Activated T-helper 17 cell treated with anti-CD3 and anti-CD28 coated beads, Interleukin-2, amount 50 U/mL, for 72 hours (primary cell): ENCODE measurements around the gene MIER2. TPM values are rescaled to one million over a fixed set of nuclear protein-coding genes. Genes with fewer than 3 reads are reported as not detected.

Experiments
- ATAC-seq: fragments of 150-1000 bp; cut with Tn5 transposase; replicated peaks from 2 replicates; pipeline ENCODE4 v1.10.0; 2021; ENCODE audit warnings: mild to moderate bottlenecking, moderate library complexity
- H3K27ac Mint-ChIP-seq: one replicate; pipeline ENCODE4 v1.8.0; 2022; ENCODE audit warnings: mixed read lengths
- H3K27me3 Mint-ChIP-seq: one replicate; pipeline ENCODE4 v1.8.0; 2022; ENCODE audit warnings: mixed read lengths
- H3K36me3 Mint-ChIP-seq: one replicate; pipeline ENCODE4 v1.8.0; 2022; ENCODE audit warnings: low read depth, mild to moderate bottlenecking, mixed read lengths
- H3K4me1 Mint-ChIP-seq: one replicate; pipeline ENCODE4 v1.8.0; 2022; ENCODE audit warnings: mixed read lengths
- H3K4me3 Mint-ChIP-seq: one replicate; pipeline ENCODE4 v1.8.0; 2022; ENCODE audit warnings: mild to moderate bottlenecking, mixed read lengths
- H3K9me3 Mint-ChIP-seq: one replicate; pipeline ENCODE4 v1.8.0; 2022; ENCODE audit warnings: mixed read lengths
- total RNA-seq, 2 donors: library from RNA; stranded (reverse); gene quantifications; one replicate each; pipeline ENCODE4 v1.2.3, GENCODE V29; 2022

The MIER2 gene
- total RNA-seq, 2 donors from 2014 or later: 23.2 TPM

DNA sequence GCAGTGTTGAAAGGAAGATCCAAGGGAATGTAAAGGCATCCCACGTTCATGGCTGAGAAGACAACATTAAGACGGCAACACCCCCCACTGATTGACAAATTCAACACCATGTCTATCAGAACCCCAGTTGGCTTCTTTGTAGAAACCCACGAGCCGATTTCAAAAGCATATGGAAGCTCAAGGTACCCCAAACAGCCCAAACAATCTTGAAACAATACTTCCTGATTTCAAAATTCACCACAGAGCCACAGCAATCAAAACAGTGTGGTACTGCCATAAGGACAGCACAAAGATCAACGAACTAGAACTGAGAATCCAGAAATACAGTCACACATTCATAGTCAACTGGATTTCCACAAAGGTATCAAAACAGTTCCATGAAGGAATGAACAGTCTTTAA lies 6.2 kb downstream of the MIER2 start:
- Mint-ChIP-seq H3K9me3 (no peaks in the 10 kb centered on the region), H3K4me3 (no peak overlapping the region), H3K36me3 (peaks cover 49% of the 10 kb centered on the region), H3K4me1 (peaks cover 20% of the 10 kb centered on the region), H3K27ac (no peak overlapping the region), H3K27me3 (no peaks in the 10 kb centered on the region)
- ATAC-seq: no peak

DNA sequence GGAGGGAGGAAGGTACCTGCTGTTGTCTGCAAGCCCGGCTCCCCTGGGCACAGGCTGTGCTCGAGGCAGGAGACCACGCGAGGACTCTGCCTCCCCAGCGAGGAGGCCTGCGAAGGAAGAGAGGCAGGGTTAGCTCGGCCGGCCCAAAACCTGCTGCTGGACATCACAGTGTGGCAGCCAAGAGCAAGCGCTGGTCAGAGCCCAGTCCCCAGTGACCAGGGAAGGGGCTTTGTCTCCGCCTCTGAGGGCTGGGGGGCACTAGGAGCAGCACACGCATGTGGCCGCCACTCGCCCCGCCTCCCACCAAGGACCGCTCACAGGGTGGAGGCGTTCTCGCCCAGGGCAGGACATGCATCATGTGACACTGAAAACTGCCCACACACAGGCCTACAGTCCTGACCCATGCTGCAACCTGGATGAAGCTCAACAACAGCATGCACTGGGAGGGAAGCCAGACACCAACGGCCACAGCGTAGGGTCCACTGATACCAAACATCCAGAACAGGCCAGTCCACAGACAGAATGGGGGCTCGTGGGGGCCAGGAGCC lies 8.5 kb downstream of the MIER2 start:
- H3K27ac Mint-ChIP-seq: no peak overlapping the region
- H3K9me3 Mint-ChIP-seq: no peaks in the 10 kb centered on the region
- no peaks in the 10 kb centered on the region for H3K27me3 Mint-ChIP-seq
- H3K36me3 Mint-ChIP-seq: peaks cover 55% of the 10 kb centered on the region
- no peak for ATAC-seq
- H3K4me1 Mint-ChIP-seq: peaks cover 19% of the 10 kb centered on the region
- no peak overlapping the region for H3K4me3 Mint-ChIP-seq

- Mint-ChIP-seq H3K4me1 (peaks cover 19% of the 10 kb centered on the region), H3K4me3 (no peak overlapping the region), H3K9me3 (no peaks in the 10 kb centered on the region), H3K27me3 (no peaks in the 10 kb centered on the region), H3K27ac (no peak overlapping the region), H3K36me3 (peaks cover 59% of the 10 kb centered on the region)
- ATAC-seq: no peak
Measured at GRCh38 chr19:335486-336066, 9.0 kb downstream of the MIER2 start.

- no peaks in the 10 kb centered on the region for H3K27me3 Mint-ChIP-seq
- peaks cover 14% of the 10 kb centered on the region for H3K4me1 Mint-ChIP-seq
- no peak overlapping the region for H3K4me3 Mint-ChIP-seq
- H3K36me3 Mint-ChIP-seq: peaks cover 60% of the 10 kb centered on the region
- no peak for ATAC-seq
- no peaks in the 10 kb centered on the region for H3K9me3 Mint-ChIP-seq
- H3K27ac Mint-ChIP-seq: no peak overlapping the region
Measured at GRCh38 chr19:335072-335471, 9.5 kb downstream of the MIER2 start.

DNA sequence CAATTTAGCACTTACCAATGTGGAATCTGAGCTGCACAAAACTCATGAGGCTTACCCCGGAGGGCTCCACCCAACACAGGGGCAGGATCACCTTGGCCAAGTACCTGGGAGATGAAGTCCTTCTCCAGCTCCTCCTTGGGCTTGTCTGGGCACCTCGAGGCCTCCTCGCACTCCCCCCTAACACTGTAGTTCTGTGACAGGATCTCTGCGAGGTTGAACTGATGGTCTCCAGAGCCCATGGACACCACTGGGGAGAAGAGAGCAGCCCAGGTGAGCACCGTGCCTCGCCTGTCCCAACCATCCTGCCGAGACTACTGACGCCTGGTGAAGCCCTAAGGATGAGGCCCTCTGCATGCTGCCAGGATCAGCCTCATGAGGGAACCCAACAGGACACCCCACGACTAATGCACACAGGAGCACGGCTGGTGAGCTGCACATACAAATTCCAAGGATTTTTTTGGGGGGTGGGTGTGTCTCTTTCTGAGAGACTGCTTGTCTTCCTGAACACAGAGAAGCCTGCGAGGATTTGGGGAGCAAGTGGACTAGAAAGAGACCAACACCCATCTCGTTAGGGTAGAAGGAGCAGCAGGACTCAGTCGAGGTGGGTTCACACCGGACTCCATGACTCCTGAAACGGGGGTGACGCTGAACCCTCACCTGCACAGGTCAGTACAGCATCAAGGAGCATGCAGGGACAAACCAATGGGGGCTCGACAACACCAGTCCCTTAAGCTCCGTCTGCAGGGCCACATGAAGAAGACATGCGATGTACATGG lies 10.1 kb downstream of the MIER2 start:
- Mint-ChIP-seq H3K4me1 (peaks cover 10% of the 10 kb centered on the region), H3K27me3 (no peaks in the 10 kb centered on the region), H3K4me3 (no peak overlapping the region), H3K36me3 (peaks cover 61% of the 10 kb centered on the region), H3K27ac (no peak overlapping the region), H3K9me3 (no peaks in the 10 kb centered on the region)
- ATAC-seq: no peak

- no peaks in the 10 kb centered on the region for H3K27me3 Mint-ChIP-seq
- H3K27ac Mint-ChIP-seq: no peak overlapping the region
- H3K4me1 Mint-ChIP-seq: no peaks in the 10 kb centered on the region
- H3K4me3 Mint-ChIP-seq: no peak overlapping the region
- peaks cover 76% of the 10 kb centered on the region for H3K36me3 Mint-ChIP-seq
- no peaks in the 10 kb centered on the region for H3K9me3 Mint-ChIP-seq
- ATAC-seq: no peak
Measured at GRCh38 chr19:330503-330902, 14.1 kb downstream of the MIER2 start.

DNA sequence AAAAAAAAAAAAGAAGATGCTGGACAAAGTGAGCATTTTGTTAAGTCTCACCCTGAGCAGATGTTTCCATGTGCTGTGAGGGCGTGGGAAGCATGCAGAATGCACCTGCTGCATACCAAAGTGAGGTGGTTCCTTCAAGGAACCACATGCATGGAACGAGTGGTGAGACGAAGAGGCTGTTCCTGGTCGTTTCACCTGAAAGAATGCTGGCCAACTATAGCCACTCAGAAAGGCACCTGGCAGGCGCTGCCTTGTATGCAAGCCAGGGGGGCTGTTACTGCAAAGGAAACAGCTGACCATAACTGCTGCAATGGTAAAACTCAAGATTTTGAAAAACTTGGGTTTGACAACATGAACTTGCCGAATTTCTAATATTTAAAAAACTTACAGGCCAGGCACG lies 14.7 kb downstream of the MIER2 start:
- H3K36me3 Mint-ChIP-seq: peaks cover 74% of the 10 kb centered on the region
- no peak overlapping the region for H3K4me3 Mint-ChIP-seq
- no peak overlapping the region for H3K27ac Mint-ChIP-seq
- no peak for ATAC-seq
- H3K4me1 Mint-ChIP-seq: no peaks in the 10 kb centered on the region
- H3K27me3 Mint-ChIP-seq: no peaks in the 10 kb centered on the region
- no peaks in the 10 kb centered on the region for H3K9me3 Mint-ChIP-seq

- Mint-ChIP-seq H3K9me3 (no peaks in the 10 kb centered on the region), H3K4me3 (no peak overlapping the region), H3K27ac (no peak overlapping the region), H3K4me1 (no peaks in the 10 kb centered on the region), H3K36me3 (peaks cover 61% of the 10 kb centered on the region), H3K27me3 (no peaks in the 10 kb centered on the region)
- ATAC-seq: no peak
Measured at GRCh38 chr19:328025-328505, 16.5 kb downstream of the MIER2 start.

- Mint-ChIP-seq H3K4me3 (no peak overlapping the region), H3K4me1 (no peaks in the 10 kb centered on the region), H3K9me3 (no peaks in the 10 kb centered on the region), H3K27ac (no peak overlapping the region), H3K27me3 (no peaks in the 10 kb centered on the region), H3K36me3 (peaks cover 61% of the 10 kb centered on the region)
- no peak for ATAC-seq
Measured at GRCh38 chr19:327291-328024, 17.1 kb downstream of the MIER2 start.

DNA sequence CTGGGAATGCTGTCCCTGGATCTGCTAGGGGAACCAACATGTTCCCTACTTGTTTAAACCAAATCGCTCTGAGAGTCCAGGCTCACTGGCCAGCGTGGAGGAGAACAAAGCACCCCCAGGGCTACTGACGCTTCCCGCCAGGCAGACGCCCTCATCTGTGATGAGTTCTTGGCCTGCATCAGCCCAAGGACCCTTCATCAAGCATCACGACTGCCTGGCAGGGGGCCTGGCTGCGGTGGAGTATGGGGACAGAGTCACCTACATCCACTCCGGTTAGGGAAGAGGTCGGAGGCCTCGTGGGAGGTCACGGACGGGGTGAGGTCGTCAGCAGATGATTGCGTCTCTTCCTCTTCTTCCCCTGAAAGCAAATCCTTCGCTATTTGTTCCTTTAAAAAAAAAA lies 17.7 kb downstream of the MIER2 start:
- peaks cover 61% of the 10 kb centered on the region for H3K36me3 Mint-ChIP-seq
- no peaks in the 10 kb centered on the region for H3K9me3 Mint-ChIP-seq
- no peak overlapping the region for H3K27ac Mint-ChIP-seq
- no peaks in the 10 kb centered on the region for H3K4me1 Mint-ChIP-seq
- no peaks in the 10 kb centered on the region for H3K27me3 Mint-ChIP-seq
- H3K4me3 Mint-ChIP-seq: no peak overlapping the region
- no peak for ATAC-seq

DNA sequence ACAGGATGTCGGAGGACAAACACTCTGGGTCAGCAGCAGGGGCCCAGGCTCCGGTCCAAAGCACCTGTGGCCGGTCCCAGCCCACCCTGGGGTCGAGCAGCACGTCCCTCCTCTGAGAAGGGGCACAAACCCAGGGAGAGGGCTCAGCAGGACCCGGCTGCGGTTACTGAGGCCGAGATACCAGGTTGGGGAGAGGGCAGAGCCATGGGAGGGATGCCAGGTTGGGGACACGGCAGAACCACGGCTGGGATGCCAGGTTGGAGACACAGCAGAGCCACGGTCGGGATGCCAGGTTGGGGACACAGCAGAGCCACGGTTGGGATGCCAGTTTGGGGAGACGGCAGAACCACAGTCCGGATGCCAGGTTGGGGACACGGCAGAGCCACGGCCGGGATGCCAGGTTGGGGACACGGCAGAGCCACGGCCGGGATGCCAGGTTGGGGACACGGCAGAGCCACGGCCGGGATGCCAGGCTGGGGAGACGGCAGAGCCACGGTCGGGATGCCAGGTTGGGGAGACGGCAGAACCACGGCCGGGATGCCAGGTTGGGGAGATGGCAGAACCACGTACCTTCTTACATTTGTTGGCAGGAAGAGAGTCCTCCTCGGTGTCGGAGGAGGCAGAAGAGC lies 18.5 kb downstream of the MIER2 start:
- Mint-ChIP-seq H3K4me3 (no peak overlapping the region), H3K27ac (no peak overlapping the region), H3K36me3 (peaks cover 57% of the 10 kb centered on the region), H3K9me3 (no peaks in the 10 kb centered on the region), H3K4me1 (no peaks in the 10 kb centered on the region), H3K27me3 (no peaks in the 10 kb centered on the region)
- no peak for ATAC-seq

- Mint-ChIP-seq H3K4me1 (no peaks in the 10 kb centered on the region), H3K36me3 (peaks cover 56% of the 10 kb centered on the region), H3K9me3 (no peaks in the 10 kb centered on the region), H3K4me3 (no peak overlapping the region), H3K27ac (no peak overlapping the region), H3K27me3 (no peaks in the 10 kb centered on the region)
- ATAC-seq: no peak
Measured at GRCh38 chr19:325173-325936, 19.2 kb downstream of the MIER2 start.

DNA sequence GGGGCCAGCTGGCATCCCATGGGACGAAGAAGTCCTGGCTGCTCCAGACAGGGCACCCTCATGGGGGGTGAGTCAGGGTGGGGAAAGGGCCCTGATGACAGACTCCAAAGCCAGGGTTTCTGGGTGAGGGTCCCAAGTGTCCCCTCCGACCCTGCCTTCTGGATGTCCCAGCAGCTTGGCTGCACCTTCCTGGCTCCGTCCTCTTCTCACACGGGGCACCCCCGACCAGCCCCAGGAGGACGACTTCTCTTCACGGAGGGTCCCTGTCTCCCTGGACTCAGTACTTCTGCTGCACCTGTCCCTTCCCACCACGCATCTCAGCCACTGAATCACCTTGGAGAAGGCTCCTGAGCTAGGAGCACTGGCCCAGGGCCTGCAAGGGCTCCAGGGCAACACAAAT lies 19.9 kb downstream of the MIER2 start:
- Mint-ChIP-seq H3K4me3 (no peak overlapping the region), H3K9me3 (no peaks in the 10 kb centered on the region), H3K27ac (no peak overlapping the region), H3K36me3 (peaks cover 54% of the 10 kb centered on the region), H3K4me1 (no peaks in the 10 kb centered on the region), H3K27me3 (no peaks in the 10 kb centered on the region)
- ATAC-seq: no peak

DNA sequence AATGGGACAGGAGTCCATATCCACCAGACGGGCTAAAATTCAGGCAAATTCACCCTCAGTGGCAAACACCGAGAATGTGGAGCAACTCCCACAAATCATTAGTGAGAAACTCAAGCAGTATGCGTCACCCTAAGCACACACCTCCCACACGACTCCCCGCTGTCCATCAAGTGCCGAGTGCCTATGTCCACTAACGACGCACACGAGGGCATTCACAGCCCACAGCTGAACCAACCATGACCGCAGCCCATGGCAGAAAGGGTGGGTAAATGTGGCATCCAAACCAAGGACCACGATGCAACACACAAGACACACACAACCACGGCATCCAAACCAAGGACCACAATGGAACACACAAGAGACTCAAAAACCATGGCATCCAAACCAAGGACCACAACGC lies 22.0 kb downstream of the MIER2 start:
- Mint-ChIP-seq H3K9me3 (no peaks in the 10 kb centered on the region), H3K27ac (no peak overlapping the region), H3K4me3 (no peak overlapping the region), H3K36me3 (peaks cover 46% of the 10 kb centered on the region), H3K4me1 (no peaks in the 10 kb centered on the region), H3K27me3 (no peaks in the 10 kb centered on the region)
- ATAC-seq: no peak
